ENCODE data around the gene TAGLN2.
"Not testable (repeated sequence)": the region's sequence is repeated elsewhere in the genome, so short reads cannot be mapped to it uniquely, and the experiment has no call there.

Gene TAGLN2

DNA sequence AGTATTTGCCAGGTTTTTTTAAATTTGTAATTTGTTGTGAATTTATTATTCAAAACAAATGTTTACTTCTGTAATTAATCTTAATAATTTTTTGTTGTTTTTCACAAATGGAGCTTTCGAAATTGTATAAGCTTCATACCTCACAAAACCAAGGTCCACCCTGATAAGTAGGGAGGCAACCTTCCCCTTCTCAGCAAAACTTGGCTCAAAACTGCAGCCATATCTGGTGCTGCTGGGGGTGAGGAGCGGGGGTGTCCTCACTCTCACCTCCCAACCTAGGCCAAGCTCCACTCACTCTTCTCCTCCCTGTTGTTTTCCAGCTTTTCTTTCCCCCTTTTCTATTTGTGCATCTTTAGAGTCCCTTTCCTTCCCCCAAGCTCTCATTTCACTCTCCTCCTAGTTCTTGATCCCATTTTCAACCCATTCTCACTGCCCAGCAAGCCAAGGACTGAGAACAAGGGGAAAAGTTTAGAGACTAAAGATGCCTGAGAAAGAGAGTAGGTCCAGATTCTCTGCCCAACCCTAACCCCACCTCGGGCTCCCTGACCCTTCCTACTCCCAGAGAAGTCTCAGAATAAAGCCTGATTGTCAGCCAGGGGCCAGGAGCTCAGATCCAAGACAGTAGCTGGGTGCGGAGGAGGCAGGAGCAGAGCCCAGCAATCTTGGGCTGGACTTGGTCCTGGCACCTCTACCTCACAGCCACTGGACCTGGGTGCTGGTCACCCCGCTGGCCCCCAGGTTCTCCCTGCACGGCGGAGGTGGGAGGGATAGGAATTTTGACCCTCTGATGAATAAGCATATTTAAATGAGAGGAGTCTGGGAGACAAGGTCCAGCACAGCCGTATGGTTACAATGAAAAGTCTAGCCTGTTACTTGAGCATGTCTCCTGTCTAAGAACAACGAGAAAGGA lies 17.0 kb downstream of the TAGLN2 start:
- FAIRE-seq (no peak), DNase-seq (ENCODE audit: insufficient read length, low spot score) (no peak)
- TF ChIP-seq POLR2A (IDR thresholded peaks at IDR 0.05; ENCODE audit: low read depth, low read length) (no peak), TAF1 (IDR thresholded peaks at IDR 0.05; ENCODE audit: low read depth, low read length) (no peak), POLR2AphosphoS5 (IDR thresholded peaks at IDR 0.05; ENCODE audit: low read depth, low read length) (no peak), PAX5 (IDR thresholded peaks at IDR 0.05; ENCODE audit: insufficient read depth, low read length, severe bottlenecking) (no peak), POU2F2 (IDR thresholded peaks at IDR 0.05; ENCODE audit: low read depth, low read length) (no peak), SPI1 (IDR thresholded peaks at IDR 0.05; ENCODE audit: low read depth, low read length) (no peak)

GRCh38 chr1:159906960-159907359 lies 18.3 kb downstream of the TAGLN2 start:
- TF ChIP-seq POLR2A (IDR thresholded peaks at IDR 0.05; ENCODE audit: low read depth, low read length): no peak
- TF ChIP-seq TAF1 (IDR thresholded peaks at IDR 0.05; ENCODE audit: low read depth, low read length): no peak
- no peak for TF ChIP-seq SPI1 (IDR thresholded peaks at IDR 0.05; ENCODE audit: low read depth, low read length)
- no peak for TF ChIP-seq PAX5 (IDR thresholded peaks at IDR 0.05; ENCODE audit: insufficient read depth, low read length, severe bottlenecking)
- TF ChIP-seq POLR2AphosphoS5 (IDR thresholded peaks at IDR 0.05; ENCODE audit: low read depth, low read length): no peak
- no peak for TF ChIP-seq POU2F2 (IDR thresholded peaks at IDR 0.05; ENCODE audit: low read depth, low read length)
- FAIRE-seq: no peak
- DNase-seq (ENCODE audit: insufficient read length, low spot score): no peak

DNA sequence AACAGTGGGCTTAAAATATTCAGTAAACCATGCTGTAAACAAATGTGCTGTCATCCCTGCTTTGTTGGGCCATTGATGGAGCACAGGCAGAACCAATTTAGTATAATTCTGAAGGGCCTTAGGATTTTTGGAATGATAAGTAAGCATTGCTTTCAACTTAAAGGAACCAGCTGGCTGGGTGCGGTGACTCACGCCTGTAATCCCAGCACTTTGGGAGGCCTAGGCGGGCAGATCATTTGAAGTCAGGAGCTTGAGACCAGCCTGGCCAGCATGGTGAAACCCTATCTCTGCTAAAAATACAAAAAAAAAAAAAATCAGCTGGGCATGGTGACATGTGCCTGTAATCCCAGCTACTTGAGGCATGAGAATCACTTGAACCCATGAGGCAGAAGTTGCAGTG lies 21.3 kb downstream of the TAGLN2 start:
- not testable (repeated sequence) for DNase-seq (ENCODE audit: insufficient read length, low spot score); FAIRE-seq

DNA sequence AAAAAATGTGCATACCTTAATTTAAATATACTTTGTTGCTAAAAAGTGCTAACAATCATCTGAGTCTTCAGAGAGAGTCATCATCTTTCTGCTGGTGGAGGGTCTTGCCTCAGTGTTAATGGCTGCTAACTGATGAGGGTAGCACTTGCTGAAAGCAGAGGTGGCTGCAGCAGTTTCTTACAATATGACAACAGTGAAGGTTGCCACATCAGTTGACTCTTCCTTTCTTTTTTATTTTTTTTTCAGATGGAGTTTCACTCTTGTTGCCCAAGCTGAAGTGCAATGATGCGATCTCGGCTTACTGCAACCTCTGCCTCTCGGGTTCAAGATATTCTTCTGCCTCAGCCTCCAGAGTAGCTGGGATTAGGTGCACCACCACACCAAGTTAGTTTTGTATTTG lies 22.8 kb downstream of the TAGLN2 start:
- DNase-seq (ENCODE audit: insufficient read length, low spot score) (no peak), FAIRE-seq (no peak)
- TF ChIP-seq TAF1 (IDR thresholded peaks at IDR 0.05; ENCODE audit: low read depth, low read length): no peak
- TF ChIP-seq PAX5 (IDR thresholded peaks at IDR 0.05; ENCODE audit: insufficient read depth, low read length, severe bottlenecking): no peak
- no peak for TF ChIP-seq SPI1 (IDR thresholded peaks at IDR 0.05; ENCODE audit: low read depth, low read length)
- TF ChIP-seq POLR2AphosphoS5 (IDR thresholded peaks at IDR 0.05; ENCODE audit: low read depth, low read length): no peak
- TF ChIP-seq POLR2A (IDR thresholded peaks at IDR 0.05; ENCODE audit: low read depth, low read length): no peak
- TF ChIP-seq POU2F2 (IDR thresholded peaks at IDR 0.05; ENCODE audit: low read depth, low read length): no peak

DNA sequence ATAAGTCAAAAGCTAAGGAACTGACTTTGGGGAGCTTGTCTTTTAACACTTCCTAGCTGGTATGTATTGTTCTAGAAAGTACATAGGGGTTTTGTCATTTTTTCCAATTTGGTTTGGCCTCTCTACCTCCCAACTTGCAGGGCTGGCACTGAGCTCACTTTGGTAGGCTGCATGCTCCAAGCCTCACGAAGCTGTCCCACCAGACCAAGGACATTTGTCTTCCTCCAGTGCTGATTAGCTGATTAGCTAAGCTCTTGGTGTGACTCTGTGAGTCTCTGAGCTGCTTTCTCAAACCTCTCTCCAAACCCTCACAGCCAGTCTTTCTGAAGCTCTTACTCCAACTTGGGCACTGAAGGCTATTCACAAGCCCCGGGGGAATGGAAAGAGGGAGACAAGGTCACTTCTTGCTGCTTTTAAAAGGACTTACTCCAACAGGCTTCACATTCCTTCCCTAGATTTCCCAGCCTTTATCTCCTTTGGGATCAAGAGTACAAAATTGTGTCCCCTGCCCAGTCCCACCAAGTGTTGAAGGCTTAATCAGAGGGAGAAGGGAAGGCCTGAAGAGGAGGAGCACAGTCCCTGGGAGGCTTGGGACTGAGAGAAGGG lies 24.4 kb downstream of the TAGLN2 start:
- DNase-seq (ENCODE audit: insufficient read length, low spot score) (no peak), FAIRE-seq (no peak)
- TF ChIP-seq TAF1 (IDR thresholded peaks at IDR 0.05; ENCODE audit: low read depth, low read length) (no peak), PAX5 (IDR thresholded peaks at IDR 0.05; ENCODE audit: insufficient read depth, low read length, severe bottlenecking) (no peak), POLR2AphosphoS5 (IDR thresholded peaks at IDR 0.05; ENCODE audit: low read depth, low read length) (no peak), POU2F2 (IDR thresholded peaks at IDR 0.05; ENCODE audit: low read depth, low read length) (no peak), SPI1 (IDR thresholded peaks at IDR 0.05; ENCODE audit: low read depth, low read length) (no peak), POLR2A (IDR thresholded peaks at IDR 0.05; ENCODE audit: low read depth, low read length) (no peak)

DNA sequence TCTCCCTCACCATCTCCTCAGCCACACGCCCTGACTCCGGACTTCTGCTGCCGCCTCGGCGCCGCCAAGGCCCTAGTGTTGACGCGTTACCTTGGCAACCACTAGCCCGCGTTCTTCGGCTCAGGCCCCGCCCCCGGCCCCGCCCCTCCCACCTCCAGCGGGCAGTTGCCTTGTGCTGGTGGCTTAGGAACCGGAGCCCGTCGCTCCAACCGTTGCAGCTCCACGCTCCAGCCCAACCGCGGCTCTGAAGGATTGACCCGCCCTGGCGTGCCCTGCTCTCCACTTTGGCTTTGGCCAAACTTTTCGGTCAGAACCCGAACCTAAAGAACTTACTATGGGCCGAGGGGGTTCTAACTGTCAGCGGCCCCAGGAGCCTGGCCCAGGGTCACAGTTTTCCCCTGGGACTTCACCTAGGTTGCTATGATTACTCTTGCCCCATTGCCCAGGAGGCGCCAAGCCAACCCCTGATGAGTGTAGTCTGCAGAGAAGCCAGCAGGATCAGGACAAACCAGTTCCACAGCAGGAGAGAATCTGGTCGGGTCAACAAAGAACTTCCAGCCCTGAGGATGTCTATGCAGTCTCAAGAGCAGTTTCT lies 25.1 kb downstream of the TAGLN2 start, which contains the start of gene CFAP45:
Gene CFAP45, minus strand, starts transcription at position 80 of the 595 bp plus-strand sequence. Its CDS starts 67 bp downstream, at position 13.
- DNase-seq (ENCODE audit: insufficient read length, low spot score): peak; percentile 66
- no peak for FAIRE-seq
- no peak for TF ChIP-seq SPI1 (IDR thresholded peaks at IDR 0.05; ENCODE audit: low read depth, low read length)
- no peak for TF ChIP-seq POLR2AphosphoS5 (IDR thresholded peaks at IDR 0.05; ENCODE audit: low read depth, low read length)
- TF ChIP-seq POU2F2 (IDR thresholded peaks at IDR 0.05; ENCODE audit: low read depth, low read length): no peak
- TF ChIP-seq POLR2A (IDR thresholded peaks at IDR 0.05; ENCODE audit: low read depth, low read length): no peak

DNA sequence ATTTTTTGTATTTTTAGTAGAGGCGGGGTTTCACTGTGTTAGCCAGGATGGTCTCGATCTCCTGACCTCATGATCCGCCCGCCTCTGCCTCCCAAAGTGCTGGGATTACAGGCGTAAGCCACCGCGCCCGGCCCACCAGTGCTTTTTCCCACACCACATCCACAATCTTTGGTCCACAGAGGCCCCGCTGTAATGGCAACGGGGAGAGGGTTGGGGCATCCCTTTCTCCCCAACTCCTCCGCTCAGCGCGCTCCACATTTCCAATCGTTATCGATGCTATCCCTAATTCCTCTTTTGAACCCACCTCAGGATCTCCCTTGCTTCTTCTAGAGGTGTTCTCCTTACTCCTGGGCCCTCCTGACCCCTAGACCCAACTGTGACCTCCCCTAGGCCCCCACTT lies 25.7 kb downstream of the TAGLN2 start:
- DNase-seq (ENCODE audit: insufficient read length, low spot score); FAIRE-seq: not testable (repeated sequence)

- TF ChIP-seq PAX5 (IDR thresholded peaks at IDR 0.05; ENCODE audit: insufficient read depth, low read length, severe bottlenecking) (no peak), POLR2AphosphoS5 (IDR thresholded peaks at IDR 0.05; ENCODE audit: low read depth, low read length) (no peak), SPI1 (IDR thresholded peaks at IDR 0.05; ENCODE audit: low read depth, low read length) (no peak), POU2F2 (IDR thresholded peaks at IDR 0.05; ENCODE audit: low read depth, low read length) (no peak), TAF1 (IDR thresholded peaks at IDR 0.05; ENCODE audit: low read depth, low read length) (no peak), POLR2A (IDR thresholded peaks at IDR 0.05; ENCODE audit: low read depth, low read length) (no peak)
- FAIRE-seq: no peak
Observed at GRCh38 chr1:159898527-159898926, 26.8 kb downstream of the TAGLN2 start.

DNA sequence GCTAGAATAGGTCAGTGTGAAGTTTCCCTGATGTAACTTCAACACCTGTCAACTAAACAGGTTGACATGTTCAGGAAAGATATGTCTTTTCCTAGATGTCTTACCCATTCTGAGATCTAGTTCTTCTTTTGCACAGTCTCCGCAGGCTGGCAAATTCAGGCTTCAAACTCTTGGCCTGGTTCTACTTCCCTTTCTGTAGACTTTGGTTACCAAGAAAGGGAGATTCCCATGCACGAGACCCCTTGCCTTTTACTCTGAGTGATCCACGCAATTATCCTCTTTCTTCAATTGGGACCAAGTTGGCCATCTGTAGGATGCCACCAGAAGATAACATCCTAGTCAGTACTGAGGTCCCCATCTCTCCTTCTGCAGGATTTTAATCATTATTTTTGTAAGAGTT lies 27.3 kb downstream of the TAGLN2 start:
- no peak for DNase-seq (ENCODE audit: insufficient read length, low spot score)
- TF ChIP-seq PAX5 (IDR thresholded peaks at IDR 0.05; ENCODE audit: insufficient read depth, low read length, severe bottlenecking) (no peak), POLR2AphosphoS5 (IDR thresholded peaks at IDR 0.05; ENCODE audit: low read depth, low read length) (no peak), POU2F2 (IDR thresholded peaks at IDR 0.05; ENCODE audit: low read depth, low read length) (no peak), TAF1 (IDR thresholded peaks at IDR 0.05; ENCODE audit: low read depth, low read length) (no peak), SPI1 (IDR thresholded peaks at IDR 0.05; ENCODE audit: low read depth, low read length) (no peak), POLR2A (IDR thresholded peaks at IDR 0.05; ENCODE audit: low read depth, low read length) (no peak)
- FAIRE-seq: no peak

More at GRCh38 chr1:159898527-159898926, 26.8 kb downstream of the TAGLN2 start:
- DNase-seq (ENCODE audit: insufficient read length, low spot score): no peak

All from GM12891 (cell line).